H1 (cell line): ENCODE results near the gene NDUFAB1. TPM values are rescaled to one million over a fixed set of nuclear protein-coding genes. Genes with fewer than 3 reads are reported as not detected.

Experiments used
- CTCF ChIA-PET: fragments of 300-600 bp; sonication (Branson Sonifier 250); formaldehyde crosslinking; loops from one replicate; lab custom pipeline; 2021; ENCODE audit not compliant: partially characterized antibody; lab: Charles Lee
- POLR2A ChIA-PET: fragments of 300-600 bp; sonication (Branson Sonifier 250); formaldehyde crosslinking; loops from one replicate; lab custom pipeline; 2021; ENCODE audit warnings: inconsistent platforms; ENCODE audit not compliant: partially characterized antibody; lab: Charles Lee
- DNase-seq, 2 experiments: peaks; one replicate each; pipeline versions ENCODE4 v3.0.0 to v3.0.0-alpha.2; 2010 to 2022; ENCODE audit warnings: low spot score in 2 of 2, low read depth in 1 of 2, mixed read lengths in 1 of 2
- FAIRE-seq: peaks from 2 replicates; lab custom pipeline; 2011; peaks lifted over from hg19 to GRCh38; lab: Jason Lieb, UNC
- H2AFZ ChIP-seq: 2 replicates; pipeline ENCODE4 v1.8.1; 2012; ENCODE audit warnings: low read length, inconsistent platforms
- H2AK5ac ChIP-seq: 2 replicates; pipeline ENCODE4 v1.6.1; 2013; ENCODE audit warnings: low read depth, low read length
- H2BK120ac ChIP-seq: replicated peaks from 2 replicates; pipeline ENCODE3; 2013; ENCODE audit warnings: low read depth, low read length, inconsistent platforms
- H2BK12ac ChIP-seq: 2 replicates; pipeline ENCODE4 v1.6.1; 2013; ENCODE audit warnings: low read depth, low read length
- H2BK15ac ChIP-seq: 2 replicates; pipeline ENCODE4 v1.6.1; 2013; ENCODE audit warnings: low read length
- H2BK20ac ChIP-seq: 2 replicates; pipeline ENCODE4 v1.6.1; 2013; ENCODE audit warnings: low read length
- H2BK5ac ChIP-seq: 2 replicates; pipeline ENCODE4 v1.6.1; 2013; ENCODE audit warnings: low read depth, low read length
- H3K14ac ChIP-seq: 2 replicates; pipeline ENCODE4 v1.6.1; 2013; ENCODE audit warnings: inconsistent platforms; ENCODE audit not compliant: insufficient read length
- H3K18ac ChIP-seq: 2 replicates; pipeline ENCODE4 v1.6.1; 2013; ENCODE audit warnings: low read length; ENCODE audit errors: extremely low read depth
- H3K23ac ChIP-seq: 2 replicates; pipeline ENCODE4 v1.6.1; 2013; ENCODE audit warnings: inconsistent platforms; ENCODE audit not compliant: insufficient read length
- H3K23me2 ChIP-seq: 2 replicates; pipeline ENCODE4 v1.6.1; 2013; ENCODE audit warnings: low read depth, low read length
- H3K27ac ChIP-seq: 2 replicates; pipeline ENCODE4 v1.6.1; 2011; ENCODE audit warnings: low read depth, low read length, inconsistent platforms
- H3K27me3 ChIP-seq, 4 experiments: replicated peaks in 1 of 4; 1 replicate in 1 of 4; 2 replicates in 3 of 4; pipeline versions ENCODE4 v1.6.1 to v1.8.1; 2011 to 2013; ENCODE audit warnings: low read length in 3 of 4, mild to moderate bottlenecking in 3 of 4, inconsistent platforms in 2 of 4, mixed read lengths in 2 of 4, moderate library complexity in 1 of 4; ENCODE audit not compliant: control insufficient read depth in 3 of 4, insufficient read depth in 3 of 4; ENCODE audit errors: extremely low read depth in 1 of 4
- H3K36me3 ChIP-seq, 4 experiments: 2 replicates each; pipeline versions ENCODE4 v1.6.1 to v1.8.1; 2011 to 2013; ENCODE audit warnings: mild to moderate bottlenecking in 4 of 4, low read length in 3 of 4, moderate library complexity in 2 of 4, control low read depth in 1 of 4, inconsistent platforms in 1 of 4; ENCODE audit not compliant: insufficient read depth in 4 of 4, control insufficient read depth in 2 of 4
- H3K4ac ChIP-seq: replicated peaks from 2 replicates; pipeline ENCODE3; 2013; ENCODE audit warnings: low read length, low read depth, mixed read lengths, inconsistent platforms; ENCODE audit not compliant: insufficient read length
- H3K4me1 ChIP-seq, 4 experiments: replicated peaks in 1 of 4; 1 replicate in 1 of 4; 2 replicates in 3 of 4; pipeline versions ENCODE4 v1.6.1 to v1.8.1; 2011 to 2013; ENCODE audit warnings: low read length in 3 of 4, inconsistent platforms in 2 of 4, mixed read lengths in 1 of 4; ENCODE audit not compliant: insufficient read depth in 4 of 4, control insufficient read depth in 3 of 4
- H3K4me2 ChIP-seq, 2 experiments: 2 replicates each; pipeline versions ENCODE4 v1.6.1 to v1.8.1; 2011 to 2013; ENCODE audit warnings: low read depth in 2 of 2, low read length in 2 of 2, control low read depth in 1 of 2, inconsistent platforms in 1 of 2, mild to moderate bottlenecking in 1 of 2; ENCODE audit not compliant: insufficient read depth in 1 of 2
- H3K4me3 ChIP-seq, 4 experiments: fragments of 200-600, 300-600 bp in 1 of 4; sonication (generic), shearing (Covaris generic), sonication (Bioruptor Twin) in 1 of 4; 2 replicates each; pipeline versions ENCODE4 v1.5.1 to v1.8.1; 2011 to 2016; ENCODE audit warnings: low read length in 4 of 4, low read depth in 3 of 4, control low read depth in 2 of 4, inconsistent platforms in 2 of 4, mild to moderate bottlenecking in 2 of 4, mixed read lengths in 1 of 4, moderate library complexity in 1 of 4; ENCODE audit not compliant: insufficient read depth in 2 of 4; ENCODE audit errors: extremely low read depth in 1 of 4
- H3K56ac ChIP-seq: replicated peaks from 2 replicates; pipeline ENCODE3; 2013; ENCODE audit warnings: low read depth, mild to moderate bottlenecking, mixed read lengths, low read length, inconsistent platforms; ENCODE audit not compliant: insufficient read length
- H3K79me1 ChIP-seq: 2 replicates; pipeline ENCODE4 v1.6.1; 2013; ENCODE audit warnings: low read depth, low read length, control low read depth
- H3K79me2 ChIP-seq, 2 experiments: 2 replicates each; pipeline versions ENCODE4 v1.6.1 to v1.8.1; 2012 to 2013; ENCODE audit warnings: low read length in 2 of 2, mild to moderate bottlenecking in 2 of 2, inconsistent platforms in 1 of 2; ENCODE audit not compliant: insufficient read depth in 2 of 2, control insufficient read depth in 1 of 2
- H3K9ac ChIP-seq, 4 experiments: replicated peaks in 1 of 4; 1 replicate in 1 of 4; 2 replicates in 3 of 4; pipeline versions ENCODE4 v1.6.1 to v1.8.1; 2011 to 2013; ENCODE audit warnings: low read depth in 3 of 4, low read length in 3 of 4, control low read depth in 2 of 4, mild to moderate bottlenecking in 2 of 4, moderate library complexity in 2 of 4, inconsistent platforms in 1 of 4; ENCODE audit errors: extremely low read depth in 1 of 4
- H3K9me3 ChIP-seq, 2 experiments: 2 replicates each; pipeline versions ENCODE4 v1.6.1 to v1.8.1; 2012 to 2013; ENCODE audit warnings: mild to moderate bottlenecking in 2 of 2, moderate library complexity in 2 of 2, control low read depth in 1 of 2, inconsistent platforms in 1 of 2, low read depth in 1 of 2, low read length in 1 of 2, mixed read lengths in 1 of 2; ENCODE audit not compliant: insufficient read depth in 2 of 2
- H4K20me1 ChIP-seq, 2 experiments: replicated peaks in 1 of 2; 2 replicates each; pipeline versions ENCODE3 to v1.8.1; 2011 to 2013; ENCODE audit warnings: inconsistent platforms in 2 of 2, low read length in 2 of 2, mild to moderate bottlenecking in 1 of 2; ENCODE audit not compliant: insufficient read depth in 2 of 2, control insufficient read depth in 1 of 2
- H4K5ac ChIP-seq: 2 replicates; pipeline ENCODE4 v1.6.1; 2013; ENCODE audit warnings: low read length, low read depth, mixed read lengths, inconsistent platforms; ENCODE audit not compliant: insufficient read length
- H4K8ac ChIP-seq: 2 replicates; pipeline ENCODE4 v1.8.0; 2013; ENCODE audit warnings: mild to moderate bottlenecking, moderate library complexity, low read length, inconsistent platforms; ENCODE audit not compliant: insufficient read depth; ENCODE audit errors: extremely low read depth
- H4K91ac ChIP-seq: replicated peaks from 2 replicates; pipeline ENCODE3; 2013; ENCODE audit warnings: low read length, mixed read lengths, inconsistent platforms; ENCODE audit not compliant: insufficient read length
- BRCA1 ChIP-seq: IDR thresholded peaks from 2 replicates; pipeline ENCODE4 v1.6.1; 2012; ENCODE audit warnings: low read depth, low read length, improper control_type of control experiment
- CBX5 ChIP-seq: fragments of 300-800, 300-1000 bp; sonication (generic); IDR thresholded peaks from 2 replicates; pipeline ENCODE4 v1.7.1; 2016; ENCODE audit warnings: antibody characterized with exemption, low read length, low read depth
- CHD1 ChIP-seq: IDR thresholded peaks from 2 replicates; pipeline ENCODE4 v1.6.1; 2012; ENCODE audit warnings: low read depth, low read length, improper control_type of control experiment
- EP300 ChIP-seq, 2 experiments: IDR thresholded peaks; 1 replicate in 1 of 2; 2 replicates in 1 of 2; pipeline ENCODE4 v1.6.1; 2011 to 2012; ENCODE audit warnings: low read depth in 2 of 2, low read length in 2 of 2, mild to moderate bottlenecking in 2 of 2, borderline replicate concordance in 1 of 2, inconsistent platforms in 1 of 2, moderate library complexity in 1 of 2
- GTF2F1 ChIP-seq: IDR thresholded peaks from 2 replicates; pipeline ENCODE4 v1.6.1; 2012; ENCODE audit warnings: low read depth, low read length, improper control_type of control experiment, borderline replicate concordance
- HDAC6 ChIP-seq: IDR thresholded peaks from one replicate; pipeline ENCODE4 v1.7.1; 2012; ENCODE audit warnings: low read depth, mild to moderate bottlenecking, inconsistent platforms, low read length, moderate library complexity
- NRF1 ChIP-seq: IDR thresholded peaks from 2 replicates; pipeline ENCODE4 v1.6.1; 2011; ENCODE audit warnings: mild to moderate bottlenecking, low read depth, low read length, improper control_type of control experiment
- POLR2A ChIP-seq, 2 experiments: IDR thresholded peaks; 1 replicate in 1 of 2; 2 replicates in 1 of 2; pipeline ENCODE4 v1.6.1; 2011; ENCODE audit warnings: low read depth in 2 of 2, low read length in 2 of 2, mild to moderate bottlenecking in 2 of 2; ENCODE audit errors: control extremely low read depth in 1 of 2
- RFX5 ChIP-seq: IDR thresholded peaks from 2 replicates; pipeline ENCODE4 v1.6.1; 2011; ENCODE audit warnings: low read depth, low read length, improper control_type of control experiment, borderline replicate concordance
- RNF2 ChIP-seq: fragments of 200-900, 300-1000 bp; sonication (generic); IDR thresholded peaks from 2 replicates; pipeline ENCODE4 v1.7.1; 2016; ENCODE audit warnings: borderline replicate concordance, low read depth, mild to moderate bottlenecking, antibody characterized with exemption, low read length; ENCODE audit not compliant: poor library complexity, severe bottlenecking; ENCODE audit errors: missing control alignments
- SP1 ChIP-seq: IDR thresholded peaks from 2 replicates; pipeline ENCODE4 v1.6.1; 2011; ENCODE audit warnings: low read depth, low read length
- SUZ12 ChIP-seq: fragments of 200-600 bp; sonication (generic); IDR thresholded peaks from 2 replicates; pipeline ENCODE4 v1.6.1; 2012; ENCODE audit warnings: mild to moderate bottlenecking, inconsistent platforms, low read length, moderate library complexity, mixed read lengths
- YY1 ChIP-seq: IDR thresholded peaks from 2 replicates; pipeline ENCODE4 v1.6.1; 2011; ENCODE audit warnings: low read depth, mild to moderate bottlenecking, low read length
- WGBS, 2 experiments: shearing (Covaris generic) in 1 of 2; methylation state at CpG; one replicate each; pipeline versions ENCODE4 v1.1.6 to v1.1.7; 2013 to 2015; ENCODE audit warnings: low lambda C conversion rate in 2 of 2, mixed read lengths in 2 of 2, inconsistent platforms in 1 of 2, low coverage in 1 of 2, missing lambda C conversion rate in 1 of 2; ENCODE audit not compliant: insufficient replicate concordance in 2 of 2, insufficient coverage in 1 of 2, insufficient read length in 1 of 2; ENCODE audit errors: extremely low coverage in 1 of 2, missing lambda C conversion rate in 1 of 2; 5-methylcytosine and 5-hydroxymethylcytosine counted together
- polyA plus RNA-seq, 7 experiments: library from polyadenylated mRNA; depleted of rRNA in 3 of 7; stranded (reverse) in 5 of 7; unstranded in 2 of 7; fragments of >200 nt in 5 of 7; fragments of 200-250 nt in 2 of 7; gene quantifications; 1 replicate in 5 of 7; 2 replicates in 1 of 7; 4 replicates in 1 of 7; pipeline versions ENCODE4 v1.2.1 to v1.2.3, GENCODE V29; 2011 to 2013; ENCODE audit warnings: missing spikeins in 2 of 7, mixed read lengths in 2 of 7
- total RNA-seq: library from RNA; stranded (reverse); fragmentation: NEBNext Ultra II Directional; extraction: Animal tissue kit (Norgen Biotek cat#: 25700); gene quantifications from 2 replicates; pipeline ENCODE4 v1.2.1, GENCODE V29; 2021

Gene NDUFAB1
- total and polyA plus RNA-seq, 2 of the 8 experiments (the other 6 are each of a cell fraction or from before 2014, with no cell fraction given), result 135 to 294 TPM

- no peak for DNase-seq
- Histone ChIP-seq H4K20me1 (peaks cover 8 to 15% of the 10 kb centered on the region in 2 experiments), H4K8ac (no peak overlapping the region), H3K27me3 (no peaks in the 10 kb centered on the region), H3K9ac (no peak overlapping the region), H2BK120ac (no peak overlapping the region), H2BK15ac (no peak overlapping the region), H2BK5ac (no peak overlapping the region), H3K4me1 (no peaks in the 10 kb centered on the region), H3K79me1 (peaks cover 12% of the 10 kb centered on the region; the same call in 1 of the 2 replicates), H2AFZ (no peak overlapping the region), H4K91ac (no peak overlapping the region), H3K23ac (no peak overlapping the region), H2BK12ac (no peak overlapping the region), H3K79me2 (peaks cover 12 to 53% of the 10 kb centered on the region in 2 experiments), H3K4ac (no peak overlapping the region), H3K23me2 (no peaks in the 10 kb centered on the region), H3K4me3 (no peak overlapping the region), H3K14ac (no peak overlapping the region), H2BK20ac (no peak overlapping the region), H3K36me3 (peaks cover 17 to 78% (median 49%) of the 10 kb centered on the region in 4 experiments), H2AK5ac (no peak overlapping the region), H3K4me2 (no peak overlapping the region), H3K27ac (no peak overlapping the region), H3K56ac (no peak overlapping the region), H3K9me3 (no peaks in the 10 kb centered on the region), H3K18ac (no peak overlapping the region), H4K5ac (no peak overlapping the region)
- no peak for FAIRE-seq
- 98% methylated on average over 5 of the region's 5 CpGs; no CpG with 5 or more reads in 1 of the 2 experiments for WGBS, 2 experiments
- POLR2A ChIA-PET, result interaction anchor here (0.6 to 1.0 kb wide), 2 partner anchors 12 to 16 kb away, joined by 3 to 4 read pairs; no protein-coding TSS in a partner anchor
- CTCF ChIA-PET, result interaction anchor here (0.6 kb wide), 1 partner anchor 1529 kb away, joined by 3 read pairs; no protein-coding TSS in a partner anchor
- TF ChIP-seq BRCA1, result no peak
- TF ChIP-seq POLR2A (IDR thresholded peaks at IDR 0.05; ENCODE audit: control extremely low read depth in 1 of 2, low read depth in 2 of 2, low read length in 2 of 2), result no peak
- TF ChIP-seq RNF2, result no peak
- TF ChIP-seq YY1, result no peak
- no peak for TF ChIP-seq SP1
- no peak for TF ChIP-seq RFX5
- no peak for TF ChIP-seq CHD1
- TF ChIP-seq GTF2F1, result no peak
- TF ChIP-seq CBX5, result no peak
- TF ChIP-seq NRF1, result no peak
- no peak for TF ChIP-seq SUZ12
- TF ChIP-seq HDAC6, result no peak
- TF ChIP-seq EP300 (IDR thresholded peaks at IDR 0.05; ENCODE audit: borderline replicate concordance in 1 of 2, low read depth in 2 of 2, low read length in 2 of 2), result no peak
Measured at GRCh38 chr16:23587726-23588125, 8.4 kb downstream of the NDUFAB1 start.
